Osteocyte (in vitro differentiated cells): ENCODE measurements around the gene PITX3. TPM values are rescaled to one million over a fixed set of nuclear protein-coding genes. Genes with fewer than 3 reads are reported as not detected.

ENCODE experiments used
- DNase-seq: peaks from one replicate; pipeline ENCODE4 v3.0.0; 2021; ENCODE audit warnings: mixed read lengths; ENCODE audit not compliant: unreplicated experiment; ENCODE audit errors: extremely low spot score
- H3K27ac Mint-ChIP-seq: one replicate; pipeline ENCODE4 v1.8.0; 2021; ENCODE audit warnings: mild to moderate bottlenecking, mixed read lengths; ENCODE audit not compliant: unreplicated experiment
- H3K27me3 Mint-ChIP-seq: one replicate; pipeline ENCODE4 v1.8.0; 2021; ENCODE audit warnings: mixed read lengths; ENCODE audit not compliant: unreplicated experiment
- H3K36me3 Mint-ChIP-seq: one replicate; pipeline ENCODE4 v1.8.0; 2021; ENCODE audit warnings: mixed read lengths; ENCODE audit not compliant: unreplicated experiment
- H3K4me1 Mint-ChIP-seq: one replicate; pipeline ENCODE4 v1.8.0; 2021; ENCODE audit warnings: mixed read lengths; ENCODE audit not compliant: unreplicated experiment
- H3K4me3 Mint-ChIP-seq: one replicate; pipeline ENCODE4 v1.8.0; 2021; ENCODE audit warnings: mild to moderate bottlenecking, moderate library complexity, mixed read lengths; ENCODE audit not compliant: unreplicated experiment
- H3K9me3 Mint-ChIP-seq: one replicate; pipeline ENCODE4 v1.8.0; 2021; ENCODE audit warnings: mixed read lengths; ENCODE audit not compliant: unreplicated experiment
- CTCF ChIP-seq: fragments of 200-600 bp; sonication (generic); IDR thresholded peaks from 2 replicates; pipeline ENCODE4 v1.5.0; 2021; ENCODE audit warnings: antibody characterized with exemption, mild to moderate bottlenecking, moderate library complexity
- total RNA-seq: library from RNA; stranded (reverse); gene quantifications from 2 replicates; pipeline ENCODE4 v1.2.1, GENCODE V29; 2021

Gene PITX3
- total RNA-seq, 1 donor from 2014 or later = not detected

- DNase-seq = no peak
- H3K4me1 Mint-ChIP-seq = no peaks in the 10 kb centered on the region
- no peak overlapping the region for H3K27ac Mint-ChIP-seq
- no peak for TF ChIP-seq CTCF
- H3K36me3 Mint-ChIP-seq = no peaks in the 10 kb centered on the region
- no peak overlapping the region for H3K4me3 Mint-ChIP-seq
- no peaks in the 10 kb centered on the region for H3K9me3 Mint-ChIP-seq
- peaks cover 24% of the 10 kb centered on the region for H3K27me3 Mint-ChIP-seq
Observed at GRCh38 chr10:102208311-102209035, 32.8 kb downstream of the PITX3 start.

DNA sequence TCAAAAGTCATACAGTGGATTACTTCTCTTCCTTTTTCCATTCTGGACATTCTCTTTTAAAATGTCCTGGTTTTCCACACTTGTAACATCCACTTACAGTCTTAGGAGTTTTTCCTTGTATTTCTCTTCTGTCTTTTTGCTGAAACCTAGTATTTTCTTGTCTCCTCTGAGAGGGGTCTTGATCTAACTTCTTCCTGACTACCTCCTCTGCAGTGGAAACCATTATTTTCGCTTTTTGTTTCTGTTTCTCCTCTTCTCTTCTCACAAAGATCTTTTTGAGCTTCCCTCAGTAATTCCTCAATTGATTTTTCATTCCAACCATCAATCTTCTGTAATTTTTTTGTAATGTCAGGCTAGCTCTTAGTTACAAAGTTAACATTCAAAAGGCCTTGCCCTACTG, 38.9 kb downstream of the PITX3 start:
- peaks cover 34% of the 10 kb centered on the region for H3K27me3 Mint-ChIP-seq

DNA sequence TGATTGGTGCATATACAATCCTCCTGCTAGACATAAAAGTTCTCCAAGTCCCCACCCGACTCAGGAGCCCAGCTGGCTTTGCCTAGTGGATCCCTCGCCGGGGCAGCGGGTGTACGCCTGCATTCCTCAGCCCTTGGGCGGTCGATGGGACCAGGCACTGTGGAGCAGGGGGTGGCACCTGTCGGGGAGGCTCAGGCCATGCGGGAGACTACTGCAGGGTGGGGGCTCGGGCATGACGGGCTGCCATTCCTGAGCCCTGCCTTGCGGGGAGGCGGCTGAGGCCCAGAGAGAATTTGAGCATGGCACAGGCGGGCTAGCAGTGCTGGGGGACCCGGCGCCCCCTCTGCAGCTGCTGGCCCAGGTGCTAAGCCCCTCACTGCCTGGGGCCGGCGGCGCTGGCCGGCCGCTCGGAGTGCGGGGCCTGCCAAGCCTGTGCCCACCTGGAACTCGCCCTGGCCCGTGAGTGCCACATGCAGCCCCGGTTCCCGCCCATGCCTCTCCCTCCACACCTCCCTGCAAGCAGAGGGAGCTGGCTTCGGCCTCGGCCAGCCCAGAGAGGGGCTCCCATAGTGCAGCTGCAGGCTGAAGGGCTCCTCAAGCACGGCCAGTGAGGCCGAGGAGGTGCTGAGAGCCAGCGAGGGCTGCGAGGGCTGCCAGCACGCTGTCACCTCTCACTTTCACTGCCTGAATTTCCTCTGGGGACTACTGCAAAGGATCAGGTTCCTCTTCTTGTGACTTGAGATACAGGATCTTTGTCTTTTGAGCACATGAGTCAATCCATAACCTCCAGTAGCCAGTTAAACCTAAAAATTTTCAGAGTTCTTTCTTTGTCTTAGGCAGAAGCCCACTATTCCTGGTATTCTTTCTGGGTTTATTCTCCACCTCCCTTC, 40.3 kb downstream of the PITX3 start:
- Mint-ChIP-seq H3K36me3 (no peaks in the 10 kb centered on the region), H3K27me3 (peaks cover 37% of the 10 kb centered on the region), H3K4me3 (no peak overlapping the region), H3K4me1 (no peaks in the 10 kb centered on the region), H3K9me3 (no peaks in the 10 kb centered on the region), H3K27ac (no peak overlapping the region)
- no peak for TF ChIP-seq CTCF
- DNase-seq = no peak

More for the DNA sequence above, 38.9 kb downstream of the PITX3 start:
- H3K4me3 Mint-ChIP-seq = no peak overlapping the region
- H3K36me3 Mint-ChIP-seq = no peaks in the 10 kb centered on the region
- H3K27ac Mint-ChIP-seq = no peak overlapping the region
- no peaks in the 10 kb centered on the region for H3K4me1 Mint-ChIP-seq
- no peak for TF ChIP-seq CTCF
- H3K9me3 Mint-ChIP-seq = no peaks in the 10 kb centered on the region
- DNase-seq = no peak

GRCh38 chr10:102198027-102198426, 43.3 kb downstream of the PITX3 start:
- no peaks in the 10 kb centered on the region for H3K4me1 Mint-ChIP-seq
- no peak overlapping the region for H3K27ac Mint-ChIP-seq
- no peak for DNase-seq
- no peak overlapping the region for H3K4me3 Mint-ChIP-seq
- TF ChIP-seq CTCF = no peak
- H3K36me3 Mint-ChIP-seq = no peaks in the 10 kb centered on the region
- H3K9me3 Mint-ChIP-seq = no peaks in the 10 kb centered on the region
- H3K27me3 Mint-ChIP-seq = peaks cover 56% of the 10 kb centered on the region

- no peak overlapping the region for H3K4me3 Mint-ChIP-seq
- TF ChIP-seq CTCF = no peak
- H3K36me3 Mint-ChIP-seq = no peaks in the 10 kb centered on the region
- peaks cover 50% of the 10 kb centered on the region for H3K27me3 Mint-ChIP-seq
- DNase-seq = no peak
- no peak overlapping the region for H3K27ac Mint-ChIP-seq
- H3K4me1 Mint-ChIP-seq = no peaks in the 10 kb centered on the region
- H3K9me3 Mint-ChIP-seq = peaks cover 3% of the 10 kb centered on the region
Observed at GRCh38 chr10:102196893-102197292, 44.4 kb downstream of the PITX3 start.
